Immature natural killer cell (primary cell): ENCODE measurements around the gene POLR3E. TPM values are rescaled to one million over a fixed set of nuclear protein-coding genes. Genes with fewer than 3 reads are reported as not detected.
A peak's percentile ranks its signal among the peaks of the same experiment; 100 is the strongest.
"Not testable (repeated sequence)": the region's sequence is repeated elsewhere in the genome, so short reads cannot be mapped to it uniquely, and the experiment has no call there.

Source experiments
- DNase-seq, 3 donors: peaks; one replicate each; pipeline ENCODE4 v3.0.0; 2022; ENCODE audit warnings: mixed read lengths in 1 of 3
- H3K27ac Mint-ChIP-seq, 6 donors: one replicate each; pipeline ENCODE4 v1.8.0; 2020; ENCODE audit warnings: mixed read lengths in 6 of 6, mild to moderate bottlenecking in 5 of 6, inconsistent platforms in 4 of 6, moderate library complexity in 3 of 6
- H3K27me3 Mint-ChIP-seq, 3 donors: one replicate each; pipeline ENCODE4 v1.8.0; 2020 to 2021; ENCODE audit warnings: low read depth in 3 of 3, mild to moderate bottlenecking in 3 of 3, mixed read lengths in 3 of 3, moderate library complexity in 3 of 3, inconsistent platforms in 1 of 3
- H3K36me3 Mint-ChIP-seq, 3 donors: one replicate each; pipeline ENCODE4 v1.8.0; 2020; ENCODE audit warnings: mixed read lengths in 3 of 3, inconsistent platforms in 2 of 3, mild to moderate bottlenecking in 2 of 3
- H3K4me1 Mint-ChIP-seq, 2 donors: one replicate each; pipeline ENCODE4 v1.8.0; 2020; ENCODE audit warnings: inconsistent platforms in 2 of 2, mild to moderate bottlenecking in 2 of 2, mixed read lengths in 2 of 2, moderate library complexity in 1 of 2
- H3K4me3 Mint-ChIP-seq, 5 donors: one replicate each; pipeline ENCODE4 v1.8.0; 2020; ENCODE audit warnings: mild to moderate bottlenecking in 5 of 5, mixed read lengths in 5 of 5, inconsistent platforms in 3 of 5, moderate library complexity in 3 of 5
- H3K9me3 Mint-ChIP-seq, 6 donors: one replicate each; pipeline ENCODE4 v1.8.0; 2020; ENCODE audit warnings: mild to moderate bottlenecking in 6 of 6, mixed read lengths in 6 of 6, inconsistent platforms in 4 of 6, moderate library complexity in 3 of 6
- polyA plus RNA-seq, 3 donors: library from polyadenylated mRNA; unstranded; fragments of 300-500 nt; fragmentation: Illumina TruSeq; gene quantifications; one replicate each; pipeline ENCODE4 v1.2.3, GENCODE V29; 2021

Gene POLR3E
- polyA plus RNA-seq, 3 donors from 2014 or later = 2.9 to 21.5 (median 6.9) TPM

- H3K27me3 Mint-ChIP-seq = peaks cover 0 to 6% (median 2%) of the 10 kb centered on the region in 3 donors
- H3K27ac Mint-ChIP-seq = no peak overlapping the region
- peaks cover 15 to 36% (median 26%) of the 10 kb centered on the region in 6 donors for H3K9me3 Mint-ChIP-seq
- H3K36me3 Mint-ChIP-seq = peaks cover 55 to 69% (median 59%) of the 10 kb centered on the region in 3 donors
- no peaks in the 10 kb centered on the region for H3K4me1 Mint-ChIP-seq
- H3K4me3 Mint-ChIP-seq = no peak overlapping the region
- DNase-seq = no peak
Observed at GRCh38 chr16:22337045-22337444, 39.8 kb downstream of the POLR3E start.

GRCh38 chr16:22337849-22338635, 40.8 kb downstream of the POLR3E start:
- H3K27ac Mint-ChIP-seq = no peak overlapping the region
- no peak overlapping the region for H3K4me3 Mint-ChIP-seq
- H3K27me3 Mint-ChIP-seq = peaks cover 0 to 6% (median 2%) of the 10 kb centered on the region in 3 donors
- peaks cover 52 to 64% (median 54%) of the 10 kb centered on the region in 3 donors for H3K36me3 Mint-ChIP-seq
- no peaks in the 10 kb centered on the region for H3K4me1 Mint-ChIP-seq
- no peak for DNase-seq
- peaks cover 15 to 36% (median 26%) of the 10 kb centered on the region in 6 donors for H3K9me3 Mint-ChIP-seq

GRCh38 chr16:22340945-22341344, 43.7 kb downstream of the POLR3E start:
- no peak overlapping the region for H3K4me3 Mint-ChIP-seq
- no peaks in the 10 kb centered on the region for H3K4me1 Mint-ChIP-seq
- no peak for DNase-seq
- H3K27me3 Mint-ChIP-seq = peaks cover 0 to 6% (median 0%) of the 10 kb centered on the region in 3 donors
- H3K9me3 Mint-ChIP-seq = peaks cover 15 to 36% (median 26%) of the 10 kb centered on the region in 6 donors
- H3K36me3 Mint-ChIP-seq = peaks cover 30 to 38% (median 32%) of the 10 kb centered on the region in 3 donors
- H3K27ac Mint-ChIP-seq = no peak overlapping the region

- H3K36me3 Mint-ChIP-seq = peaks cover 23 to 28% (median 27%) of the 10 kb centered on the region in 3 donors
- no peak overlapping the region for H3K4me3 Mint-ChIP-seq
- peaks cover 10 to 25% (median 15%) of the 10 kb centered on the region in 6 donors for H3K9me3 Mint-ChIP-seq
- peaks cover 0 to 6% (median 0%) of the 10 kb centered on the region in 3 donors for H3K27me3 Mint-ChIP-seq
- peak overlapping the region in 2 of 6 donors; percentile 40 to 45 for H3K27ac Mint-ChIP-seq
- no peaks in the 10 kb centered on the region for H3K4me1 Mint-ChIP-seq
- no peak for DNase-seq
Observed at GRCh38 chr16:22342082-22342481, 44.9 kb downstream of the POLR3E start.

- peaks cover 14 to 29% (median 21%) of the 10 kb centered on the region in 3 donors for H3K36me3 Mint-ChIP-seq
Observed at GRCh38 chr16:22346483-22346882, 49.3 kb downstream of the POLR3E start.

GRCh38 chr16:22347100-22347820, 50.1 kb downstream of the POLR3E start:
- H3K4me1 Mint-ChIP-seq = no peaks in the 10 kb centered on the region
- H3K4me3 Mint-ChIP-seq = no peak overlapping the region
- peaks cover 0 to 3% (median 0%) of the 10 kb centered on the region in 3 donors for H3K27me3 Mint-ChIP-seq
- H3K36me3 Mint-ChIP-seq = peaks cover 15 to 29% (median 21%) of the 10 kb centered on the region in 3 donors
- no peaks in the 10 kb centered on the region for H3K9me3 Mint-ChIP-seq
- H3K27ac Mint-ChIP-seq = peak overlapping the region in 1 of 6 donors; percentile 56
- DNase-seq = no peak

More at GRCh38 chr16:22346483-22346882, 49.3 kb downstream of the POLR3E start:
- DNase-seq = no peak
- H3K4me1 Mint-ChIP-seq = no peaks in the 10 kb centered on the region
- peaks cover 0 to 3% (median 0%) of the 10 kb centered on the region in 3 donors for H3K27me3 Mint-ChIP-seq
- no peak overlapping the region for H3K4me3 Mint-ChIP-seq
- peak overlapping the region in 2 of 6 donors; percentile 23 to 29 for H3K27ac Mint-ChIP-seq
- H3K9me3 Mint-ChIP-seq = peaks cover 0 to under 1% (median 0%) of the 10 kb centered on the region in 6 donors

GRCh38 chr16:22348291-22348690, 51.1 kb downstream of the POLR3E start:
- Mint-ChIP-seq H3K4me1 (peaks cover 0 to 2% of the 10 kb centered on the region in 2 donors), H3K9me3 (no peaks in the 10 kb centered on the region), H3K4me3 (no peak overlapping the region), H3K27me3 (peaks cover 0 to 3% (median 0%) of the 10 kb centered on the region in 3 donors), H3K36me3 (peaks cover 15 to 29% (median 21%) of the 10 kb centered on the region in 3 donors), H3K27ac (no peak overlapping the region)
- no peak for DNase-seq

- H3K9me3 Mint-ChIP-seq, H3K27me3 Mint-ChIP-seq, H3K27ac Mint-ChIP-seq, H3K4me3 Mint-ChIP-seq, DNase-seq: not testable (repeated sequence)
- peaks cover 15 to 24% (median 21%) of the 10 kb centered on the region in 3 donors for H3K36me3 Mint-ChIP-seq
- H3K4me1 Mint-ChIP-seq = peaks cover 2 to 15% of the 10 kb centered on the region in 2 donors
Observed at GRCh38 chr16:22351017-22351416, 53.8 kb downstream of the POLR3E start.

- peaks cover 4 to 17% of the 10 kb centered on the region in 2 donors for H3K4me1 Mint-ChIP-seq
- DNase-seq = no peak
- H3K27ac Mint-ChIP-seq = no peak overlapping the region
- peaks cover 0 to under 1% (median 0%) of the 10 kb centered on the region in 3 donors for H3K27me3 Mint-ChIP-seq
- H3K36me3 Mint-ChIP-seq = peaks cover 15 to 19% (median 17%) of the 10 kb centered on the region in 3 donors
- H3K4me3 Mint-ChIP-seq = no peak overlapping the region
- no peaks in the 10 kb centered on the region for H3K9me3 Mint-ChIP-seq
Observed at GRCh38 chr16:22352140-22352539, 54.9 kb downstream of the POLR3E start.

- Mint-ChIP-seq H3K27ac (no peak overlapping the region), H3K27me3 (no peaks in the 10 kb centered on the region), H3K4me1 (peaks cover 10 to 23% of the 10 kb centered on the region in 2 donors), H3K36me3 (peaks cover 10 to 13% (median 13%) of the 10 kb centered on the region in 3 donors), H3K4me3 (no peak overlapping the region), H3K9me3 (no peaks in the 10 kb centered on the region)
- no peak for DNase-seq
Observed at GRCh38 chr16:22352723-22353122, 55.5 kb downstream of the POLR3E start.

GRCh38 chr16:22353191-22353919, 56.1 kb downstream of the POLR3E start:
- no peaks in the 10 kb centered on the region for H3K9me3 Mint-ChIP-seq
- DNase-seq = no peak
- no peak overlapping the region for H3K4me3 Mint-ChIP-seq
- peaks cover 16 to 29% of the 10 kb centered on the region in 2 donors for H3K4me1 Mint-ChIP-seq
- H3K27me3 Mint-ChIP-seq = no peaks in the 10 kb centered on the region
- peak overlapping the region in 4 of 6 donors; percentile 8 to 43 (median 16) for H3K27ac Mint-ChIP-seq
- H3K36me3 Mint-ChIP-seq = peaks cover 10 to 13% (median 13%) of the 10 kb centered on the region in 3 donors

- Mint-ChIP-seq H3K4me3 (no peak overlapping the region), H3K4me1 (peaks cover 21 to 35% of the 10 kb centered on the region in 2 donors), H3K36me3 (peaks cover 7 to 10% (median 8%) of the 10 kb centered on the region in 3 donors), H3K27ac (peak overlapping the region in 2 of 6 donors; percentile 8 to 19), H3K9me3 (no peaks in the 10 kb centered on the region), H3K27me3 (no peaks in the 10 kb centered on the region)
- no peak for DNase-seq
Observed at GRCh38 chr16:22353933-22354541, 56.8 kb downstream of the POLR3E start.

- Mint-ChIP-seq H3K4me3 (no peak overlapping the region), H3K36me3 (peaks cover 0 to 5% (median 0%) of the 10 kb centered on the region in 3 donors), H3K27me3 (no peaks in the 10 kb centered on the region), H3K4me1 (peaks cover 21 to 43% of the 10 kb centered on the region in 2 donors), H3K27ac (peak overlapping the region in 2 of 6 donors; percentile 6 to 40), H3K9me3 (no peaks in the 10 kb centered on the region)
- no peak for DNase-seq
Observed at GRCh38 chr16:22355487-22355908, 58.3 kb downstream of the POLR3E start.
